Measurements from ENCODE around the gene RNF26. TPM values are rescaled to one million over a fixed set of nuclear protein-coding genes. Genes with fewer than 3 reads are reported as not detected.

RNF26 gene
- polyA plus RNA-seq, 2 donors, result 7.4 to 16.2 TPM

DNA sequence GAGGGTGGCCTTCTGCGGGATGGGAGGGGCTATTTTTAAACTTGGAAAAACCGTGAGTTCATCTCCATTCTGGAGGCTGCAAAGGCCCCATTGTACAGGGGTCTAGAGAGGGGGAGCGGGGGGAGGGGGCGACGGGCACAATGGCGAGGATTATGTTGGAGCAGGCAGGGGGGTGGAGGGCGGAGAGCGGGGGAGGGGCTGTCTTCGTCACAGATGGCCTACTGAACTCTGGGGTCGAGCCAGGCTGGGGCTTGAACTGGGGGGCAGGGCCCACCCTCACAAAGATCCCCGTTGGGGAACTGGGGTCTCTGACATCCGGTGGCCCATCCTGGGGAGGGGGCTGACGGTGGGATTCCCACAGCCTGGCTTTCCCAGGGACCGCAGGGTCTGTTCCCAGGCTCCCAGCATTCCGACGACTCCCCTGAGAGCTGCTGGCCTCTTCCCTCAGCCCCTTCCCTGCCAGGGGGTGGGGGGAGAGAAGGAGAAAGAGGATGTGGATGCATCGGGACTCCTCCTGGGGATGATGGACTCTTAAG is 14.0 kb upstream of the RNF26 start:
- peak overlapping the region; percentile 41 to 49 for H3K4me3 ChIP-seq (ENCODE audit: low read depth in 1 of 2, low read length in 2 of 2)
- no peaks in the 10 kb centered on the region for H3K36me3 ChIP-seq (ENCODE audit: control insufficient read depth in 2 of 2, insufficient read depth in 2 of 2, low read length in 1 of 2)
- no peaks in the 10 kb centered on the region for H3K27me3 ChIP-seq (ENCODE audit: control insufficient read depth in 1 of 2, insufficient read depth in 2 of 2, low read length in 2 of 2)
- peak overlapping the region; percentile 89 to 92 for H3K27ac ChIP-seq (ENCODE audit: low read depth in 2 of 2, low read length in 1 of 2)
- peaks cover 6 to 24% of the 10 kb centered on the region in 2 donors for H3K4me1 ChIP-seq (ENCODE audit: control insufficient read depth in 2 of 2, insufficient read depth in 2 of 2, low read length in 1 of 2)
- 47 to 51% methylated on average over 14 to 17 of the region's 17 CpGs for WGBS, 2 donors
- no peaks in the 10 kb centered on the region for H3K9me3 ChIP-seq (ENCODE audit: control insufficient read depth in 2 of 2, insufficient read depth in 1 of 2, low read depth in 1 of 2, low read length in 1 of 2)

DNA sequence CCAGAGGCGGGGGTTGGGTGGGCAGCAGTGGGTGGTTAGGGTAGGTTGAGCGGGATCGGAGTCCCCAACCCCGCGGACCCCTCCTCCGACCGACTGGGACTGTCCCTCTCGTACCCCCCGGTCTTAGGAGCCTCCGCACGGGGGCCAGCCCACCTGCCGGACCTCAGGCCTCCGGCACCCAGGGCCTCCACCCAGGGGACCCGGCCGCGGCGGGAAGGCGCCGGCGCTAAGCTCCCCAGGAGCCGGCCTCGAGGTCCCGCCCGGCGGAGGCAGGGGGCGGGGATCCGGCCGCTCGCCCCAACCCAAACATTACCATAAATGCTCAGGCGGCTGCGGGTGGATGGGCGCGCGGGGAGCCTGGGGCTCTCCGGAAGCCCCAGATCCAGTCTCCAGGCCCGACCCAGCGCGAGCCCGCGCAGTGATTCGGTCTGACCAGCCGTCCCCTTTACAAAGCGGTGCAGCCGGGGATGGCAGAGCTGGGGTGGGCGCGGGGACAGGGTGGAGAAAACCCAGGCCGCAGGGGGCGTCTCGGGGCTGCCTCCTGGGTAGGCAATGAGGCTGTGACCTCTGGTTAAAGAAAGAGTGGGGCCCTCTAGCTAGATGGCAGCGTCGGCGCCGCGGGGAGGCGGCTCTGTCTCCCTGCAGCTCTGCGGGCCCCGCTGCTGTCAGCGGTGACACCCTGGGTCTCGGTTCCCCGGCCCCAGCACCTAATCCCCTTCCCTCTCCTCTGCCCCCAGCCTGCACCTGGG is 13.4 kb upstream of the RNF26 start:
- no peaks in the 10 kb centered on the region for H3K27me3 ChIP-seq (ENCODE audit: control insufficient read depth in 1 of 2, insufficient read depth in 2 of 2, low read length in 2 of 2)
- H3K27ac ChIP-seq (ENCODE audit: low read depth in 2 of 2, low read length in 1 of 2), result peak overlapping the region; percentile 89 to 92
- 3 to 4% methylated on average over 53 to 60 of the region's 60 CpGs for WGBS, 2 donors
- H3K4me1 ChIP-seq (ENCODE audit: control insufficient read depth in 2 of 2, insufficient read depth in 2 of 2, low read length in 1 of 2), result peaks cover 5 to 18% of the 10 kb centered on the region in 2 donors
- H3K4me3 ChIP-seq (ENCODE audit: low read depth in 1 of 2, low read length in 2 of 2), result peak overlapping the region; percentile 41 to 49
- H3K9me3 ChIP-seq (ENCODE audit: control insufficient read depth in 2 of 2, insufficient read depth in 1 of 2, low read depth in 1 of 2, low read length in 1 of 2), result no peaks in the 10 kb centered on the region
- H3K36me3 ChIP-seq (ENCODE audit: control insufficient read depth in 2 of 2, insufficient read depth in 2 of 2, low read length in 1 of 2), result no peaks in the 10 kb centered on the region

DNA sequence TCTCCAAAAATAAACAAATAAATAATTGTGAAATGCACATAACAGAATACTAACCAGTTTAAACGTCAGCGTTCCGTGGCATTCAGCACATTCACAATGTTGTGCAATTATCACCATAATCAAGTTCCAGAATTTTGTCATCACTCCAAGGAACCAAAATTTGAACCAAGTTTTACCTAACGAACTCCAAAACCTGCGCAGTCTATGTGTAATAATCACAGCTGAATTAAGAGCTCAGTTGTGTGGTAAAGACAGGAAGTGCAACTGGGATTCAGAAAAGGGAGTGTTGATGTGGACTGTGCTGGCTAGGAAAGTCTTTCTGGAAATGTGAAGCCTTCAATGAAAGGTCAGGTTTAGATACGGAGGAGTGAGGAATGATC is 12.0 kb upstream of the RNF26 start:
- H3K27me3 ChIP-seq (ENCODE audit: control insufficient read depth in 1 of 2, insufficient read depth in 2 of 2, low read length in 2 of 2), result no peaks in the 10 kb centered on the region
- H3K27ac ChIP-seq (ENCODE audit: low read depth in 2 of 2, low read length in 1 of 2), result peak overlapping the region in 1 of 2 donors; percentile 92
- 58 to 65% methylated on average over 6 of the region's 6 CpGs for WGBS, 2 donors
- peaks cover 0 to 10% of the 10 kb centered on the region in 2 donors for H3K4me1 ChIP-seq (ENCODE audit: control insufficient read depth in 2 of 2, insufficient read depth in 2 of 2, low read length in 1 of 2)
- H3K4me3 ChIP-seq (ENCODE audit: low read depth in 1 of 2, low read length in 2 of 2), result no peak overlapping the region
- H3K9me3 ChIP-seq (ENCODE audit: control insufficient read depth in 2 of 2, insufficient read depth in 1 of 2, low read depth in 1 of 2, low read length in 1 of 2), result no peaks in the 10 kb centered on the region
- H3K36me3 ChIP-seq (ENCODE audit: control insufficient read depth in 2 of 2, insufficient read depth in 2 of 2, low read length in 1 of 2), result no peaks in the 10 kb centered on the region

DNA sequence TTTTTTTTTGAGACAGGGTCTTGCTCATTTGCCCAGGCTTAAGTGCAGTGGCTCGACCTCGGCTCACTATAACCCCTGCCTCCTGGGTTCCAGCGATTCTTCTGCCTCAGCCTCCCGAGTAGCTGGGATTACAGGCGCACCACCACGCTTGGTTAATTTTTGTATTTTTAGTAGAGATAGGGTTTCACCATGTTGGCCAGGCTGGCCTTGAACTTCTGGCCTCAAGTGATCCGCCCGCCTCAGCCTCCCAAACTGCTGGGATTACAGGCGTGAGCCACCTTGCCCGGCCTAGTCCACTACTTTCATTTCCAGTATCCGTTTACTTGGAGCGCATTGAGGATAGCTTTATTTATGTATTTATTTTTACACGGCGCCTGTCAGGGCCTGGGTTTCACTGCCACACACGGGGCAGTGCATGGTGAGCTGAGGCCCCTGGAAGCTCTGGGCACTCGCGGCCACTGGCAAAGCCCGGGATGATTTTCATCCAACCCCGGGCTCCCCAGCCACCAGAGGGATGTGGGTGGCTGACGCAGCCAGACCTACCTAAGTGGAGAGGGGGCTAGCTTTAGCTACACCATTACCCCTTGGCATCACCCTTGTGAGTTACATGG is 11.3 kb upstream of the RNF26 start:
- no peak overlapping the region for H3K27ac ChIP-seq (ENCODE audit: low read depth in 2 of 2, low read length in 1 of 2)
- no peaks in the 10 kb centered on the region for H3K36me3 ChIP-seq (ENCODE audit: control insufficient read depth in 2 of 2, insufficient read depth in 2 of 2, low read length in 1 of 2)
- 81 to 87% methylated on average over 20 of the region's 20 CpGs for WGBS, 2 donors
- no peaks in the 10 kb centered on the region for H3K9me3 ChIP-seq (ENCODE audit: control insufficient read depth in 2 of 2, insufficient read depth in 1 of 2, low read depth in 1 of 2, low read length in 1 of 2)
- no peaks in the 10 kb centered on the region for H3K27me3 ChIP-seq (ENCODE audit: control insufficient read depth in 1 of 2, insufficient read depth in 2 of 2, low read length in 2 of 2)
- H3K4me3 ChIP-seq (ENCODE audit: low read depth in 1 of 2, low read length in 2 of 2), result no peak overlapping the region
- H3K4me1 ChIP-seq (ENCODE audit: control insufficient read depth in 2 of 2, insufficient read depth in 2 of 2, low read length in 1 of 2), result peaks cover 0 to 8% of the 10 kb centered on the region in 2 donors

DNA sequence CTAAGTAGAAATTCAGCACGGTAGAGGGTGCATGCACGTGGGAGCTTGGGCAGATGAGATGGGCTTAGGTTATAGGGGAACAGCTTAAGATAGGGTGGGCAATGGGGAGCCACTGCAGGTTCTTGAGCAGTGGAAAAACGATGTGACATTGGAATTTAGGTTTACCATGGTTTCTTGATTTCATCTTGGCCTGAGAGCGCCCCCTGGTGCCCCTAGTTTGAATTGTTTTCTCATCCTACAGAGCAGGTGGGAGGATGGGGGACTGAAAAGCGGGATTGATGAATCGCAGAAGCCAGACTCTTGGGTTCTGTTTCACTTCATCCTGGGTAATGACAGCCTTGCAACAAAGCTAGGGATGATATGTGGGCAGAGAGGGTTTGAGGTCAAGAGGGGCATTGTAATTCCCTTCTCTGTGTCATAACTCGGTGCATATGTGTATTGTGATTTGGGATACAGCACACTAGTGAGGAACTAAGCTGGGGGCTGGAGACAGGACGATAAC is 10.7 kb upstream of the RNF26 start:
- H3K27me3 ChIP-seq (ENCODE audit: control insufficient read depth in 1 of 2, insufficient read depth in 2 of 2, low read length in 2 of 2), result no peaks in the 10 kb centered on the region
- no peak overlapping the region for H3K4me3 ChIP-seq (ENCODE audit: low read depth in 1 of 2, low read length in 2 of 2)
- H3K36me3 ChIP-seq (ENCODE audit: control insufficient read depth in 2 of 2, insufficient read depth in 2 of 2, low read length in 1 of 2), result no peaks in the 10 kb centered on the region
- no peaks in the 10 kb centered on the region for H3K9me3 ChIP-seq (ENCODE audit: control insufficient read depth in 2 of 2, insufficient read depth in 1 of 2, low read depth in 1 of 2, low read length in 1 of 2)
- WGBS, 2 donors, result 17 to 20% methylated on average over 8 of the region's 8 CpGs
- H3K27ac ChIP-seq (ENCODE audit: low read depth in 2 of 2, low read length in 1 of 2), result no peak overlapping the region
- peaks cover 0 to 3% of the 10 kb centered on the region in 2 donors for H3K4me1 ChIP-seq (ENCODE audit: control insufficient read depth in 2 of 2, insufficient read depth in 2 of 2, low read length in 1 of 2)

DNA sequence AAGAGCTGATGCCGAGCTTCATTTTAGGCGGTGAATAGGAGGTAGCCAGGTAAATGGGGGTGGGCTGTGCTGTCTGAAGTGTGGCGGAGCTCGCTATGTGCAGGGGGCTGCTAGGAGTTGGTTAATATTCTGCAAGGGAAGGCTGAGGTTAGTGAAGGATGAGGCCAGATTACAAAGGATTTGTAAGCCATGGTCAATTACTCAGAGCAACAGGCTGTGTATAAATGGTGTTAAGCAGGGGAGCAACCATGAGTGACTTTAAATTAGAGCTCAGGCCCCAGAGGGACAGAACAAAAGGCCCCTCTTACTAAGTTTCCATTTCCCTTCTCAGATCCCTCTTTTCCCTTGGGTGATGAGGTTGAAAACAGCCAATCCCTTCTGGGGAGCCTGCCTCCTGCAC is 10.1 kb upstream of the RNF26 start:
- no peak overlapping the region for H3K27ac ChIP-seq (ENCODE audit: low read depth in 2 of 2, low read length in 1 of 2)
- H3K4me1 ChIP-seq (ENCODE audit: control insufficient read depth in 2 of 2, insufficient read depth in 2 of 2, low read length in 1 of 2), result peaks cover 0 to 2% of the 10 kb centered on the region in 2 donors
- 64 to 69% methylated on average over 4 of the region's 4 CpGs for WGBS, 2 donors
- no peaks in the 10 kb centered on the region for H3K36me3 ChIP-seq (ENCODE audit: control insufficient read depth in 2 of 2, insufficient read depth in 2 of 2, low read length in 1 of 2)
- H3K9me3 ChIP-seq (ENCODE audit: control insufficient read depth in 2 of 2, insufficient read depth in 1 of 2, low read depth in 1 of 2, low read length in 1 of 2), result no peaks in the 10 kb centered on the region
- H3K27me3 ChIP-seq (ENCODE audit: control insufficient read depth in 1 of 2, insufficient read depth in 2 of 2, low read length in 2 of 2), result no peaks in the 10 kb centered on the region
- no peak overlapping the region for H3K4me3 ChIP-seq (ENCODE audit: low read depth in 1 of 2, low read length in 2 of 2)

DNA sequence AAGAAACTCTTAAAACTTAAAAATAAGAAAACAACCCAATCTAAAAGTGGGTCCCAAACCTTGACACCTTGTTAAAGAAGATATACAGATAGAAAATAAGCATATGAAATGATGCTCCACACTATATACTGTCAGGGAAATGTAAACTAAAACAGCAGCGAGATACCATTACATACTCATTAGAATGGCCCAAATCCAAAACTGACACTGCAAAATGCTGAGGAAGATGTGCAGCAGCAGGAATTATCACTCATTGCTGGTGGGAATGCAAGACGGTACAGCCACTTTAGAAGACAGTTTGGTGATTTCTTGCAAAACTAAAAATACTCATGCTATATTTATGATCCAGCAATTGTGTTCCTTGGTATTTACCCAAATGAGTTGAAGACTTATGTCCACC is 5.0 kb upstream of the RNF26 start:
- Histone ChIP-seq H3K9me3 (ENCODE audit: control insufficient read depth in 2 of 2, insufficient read depth in 1 of 2, low read depth in 1 of 2, low read length in 1 of 2) (no peaks in the 10 kb centered on the region), H3K36me3 (ENCODE audit: control insufficient read depth in 2 of 2, insufficient read depth in 2 of 2, low read length in 1 of 2) (no peaks in the 10 kb centered on the region), H3K27ac (ENCODE audit: low read depth in 2 of 2, low read length in 1 of 2) (no peak overlapping the region), H3K4me3 (ENCODE audit: low read depth in 1 of 2, low read length in 2 of 2) (no peak overlapping the region), H3K4me1 (ENCODE audit: control insufficient read depth in 2 of 2, insufficient read depth in 2 of 2, low read length in 1 of 2) (no peaks in the 10 kb centered on the region), H3K27me3 (ENCODE audit: control insufficient read depth in 1 of 2, insufficient read depth in 2 of 2, low read length in 2 of 2) (no peaks in the 10 kb centered on the region)
- WGBS, 2 donors, result 62 to 69% methylated on average over 2 of the region's 2 CpGs

DNA sequence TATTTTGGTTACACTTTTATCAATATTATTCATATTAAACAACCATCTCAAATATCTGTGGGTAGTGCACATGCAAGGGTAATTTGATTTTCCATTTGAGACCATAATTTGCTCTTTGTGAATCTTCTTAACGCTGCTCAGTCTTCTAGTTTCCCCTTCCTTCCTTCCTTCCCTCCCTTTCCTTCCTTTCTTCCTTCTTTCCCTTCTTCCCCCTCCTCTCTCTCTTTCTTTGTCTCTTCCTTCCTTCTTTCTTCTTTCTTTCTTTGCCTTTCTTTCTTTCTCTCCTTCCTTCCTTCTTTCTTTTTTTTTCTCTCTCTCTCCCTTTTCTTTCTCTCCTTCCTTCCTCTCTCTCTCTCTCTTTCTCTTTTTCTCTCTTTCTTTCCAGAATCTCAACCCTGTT is 4.1 kb upstream of the RNF26 start:
- H3K4me1 ChIP-seq (ENCODE audit: control insufficient read depth in 2 of 2, insufficient read depth in 2 of 2, low read length in 1 of 2), result peaks cover 4 to 5% of the 10 kb centered on the region in 2 donors
- no peak overlapping the region for H3K4me3 ChIP-seq (ENCODE audit: low read depth in 1 of 2, low read length in 2 of 2)
- no peaks in the 10 kb centered on the region for H3K27me3 ChIP-seq (ENCODE audit: control insufficient read depth in 1 of 2, insufficient read depth in 2 of 2, low read length in 2 of 2)
- H3K27ac ChIP-seq (ENCODE audit: low read depth in 2 of 2, low read length in 1 of 2), result no peak overlapping the region
- H3K9me3 ChIP-seq (ENCODE audit: control insufficient read depth in 2 of 2, insufficient read depth in 1 of 2, low read depth in 1 of 2, low read length in 1 of 2), result no peaks in the 10 kb centered on the region
- WGBS, 2 donors, result 67 to 70% methylated on average over 1 of the region's 1 CpG
- H3K36me3 ChIP-seq (ENCODE audit: control insufficient read depth in 2 of 2, insufficient read depth in 2 of 2, low read length in 1 of 2), result no peaks in the 10 kb centered on the region

DNA sequence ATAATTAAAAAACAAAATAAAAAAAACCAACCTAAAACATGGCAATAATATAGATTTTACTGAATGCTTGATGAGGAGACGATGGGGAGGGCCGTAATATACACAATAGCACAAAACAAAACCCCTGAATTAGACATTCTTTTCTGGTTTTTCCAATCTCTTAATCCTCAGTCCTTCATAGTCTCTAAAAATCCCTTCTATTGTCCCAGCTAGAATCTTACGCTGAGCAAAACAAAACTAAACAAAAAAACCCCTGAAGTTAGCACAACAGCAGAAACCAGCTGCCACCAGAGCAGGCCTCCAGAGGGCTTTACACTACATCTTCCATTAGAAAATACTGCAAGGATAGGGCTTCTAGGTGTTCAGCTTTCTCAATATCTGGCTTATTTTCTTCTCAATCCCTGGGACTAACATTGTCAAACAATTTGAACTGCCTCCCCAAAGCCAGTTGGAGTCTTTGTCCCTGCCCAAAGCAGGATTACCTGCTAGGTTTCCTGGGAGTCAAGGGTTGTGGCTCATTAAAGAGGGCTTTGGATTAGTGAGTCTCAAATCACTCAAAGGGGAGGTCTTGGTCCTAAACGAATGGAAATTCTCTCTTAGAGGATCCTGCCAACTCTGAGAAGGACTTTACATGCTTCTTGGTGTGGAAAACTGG is 2.1 kb upstream of the RNF26 start:
- 79 to 80% methylated on average over 4 of the region's 4 CpGs for WGBS, 2 donors
- H3K4me1 ChIP-seq (ENCODE audit: control insufficient read depth in 2 of 2, insufficient read depth in 2 of 2, low read length in 1 of 2), result peaks cover 8 to 18% of the 10 kb centered on the region in 2 donors

More for the DNA sequence above, 2.1 kb upstream of the RNF26 start:
- no peaks in the 10 kb centered on the region for H3K27me3 ChIP-seq (ENCODE audit: control insufficient read depth in 1 of 2, insufficient read depth in 2 of 2, low read length in 2 of 2)
- H3K27ac ChIP-seq (ENCODE audit: low read depth in 2 of 2, low read length in 1 of 2), result no peak overlapping the region
- no peak overlapping the region for H3K4me3 ChIP-seq (ENCODE audit: low read depth in 1 of 2, low read length in 2 of 2)
- H3K9me3 ChIP-seq (ENCODE audit: control insufficient read depth in 2 of 2, insufficient read depth in 1 of 2, low read depth in 1 of 2, low read length in 1 of 2), result no peaks in the 10 kb centered on the region
- peaks cover 0 to 9% of the 10 kb centered on the region in 2 donors for H3K36me3 ChIP-seq (ENCODE audit: control insufficient read depth in 2 of 2, insufficient read depth in 2 of 2, low read length in 1 of 2)
